Measurements from ENCODE around the gene PPP3CB.
"Not testable (repeated sequence)": the region's sequence is repeated elsewhere in the genome, so short reads cannot be mapped to it uniquely, and the experiment has no call there.

PPP3CB gene

GRCh38 chr10:73413528-73414229 lies 82.1 kb downstream of the PPP3CB start, which contains the start of gene ANXA7:
TSS of gene ANXA7 (minus strand) at chr10:73414058. CDS start at chr10:73400856, 13,202 bp downstream.
- ATAC-seq: peak; percentile 93 to 95

GRCh38 chr10:73413108-73413527 lies 82.7 kb downstream of the PPP3CB start:
- ATAC-seq: peak; percentile 29 to 33

GRCh38 chr10:73410897-73411296 lies 84.9 kb downstream of the PPP3CB start:
- no peak for ATAC-seq

GRCh38 chr10:73408978-73409521 lies 86.8 kb downstream of the PPP3CB start:
- ATAC-seq: no peak

- ATAC-seq: no peak
Measured at GRCh38 chr10:73408061-73408460, 87.8 kb downstream of the PPP3CB start.

- ATAC-seq: no peak
Measured at GRCh38 chr10:73407495-73407894, 88.3 kb downstream of the PPP3CB start.

- no peak for ATAC-seq
Measured at GRCh38 chr10:73406846-73407245, 89.0 kb downstream of the PPP3CB start.

GRCh38 chr10:73405556-73405955 lies 90.3 kb downstream of the PPP3CB start:
- ATAC-seq: no peak

- ATAC-seq: no peak
Measured at GRCh38 chr10:73404690-73405089, 91.1 kb downstream of the PPP3CB start.

GRCh38 chr10:73401636-73402035 lies 94.2 kb downstream of the PPP3CB start:
- ATAC-seq: no peak

GRCh38 chr10:73399063-73399462 lies 96.8 kb downstream of the PPP3CB start:
- no peak for ATAC-seq

GRCh38 chr10:73398024-73398423 lies 97.8 kb downstream of the PPP3CB start:
- ATAC-seq: no peak

GRCh38 chr10:73394325-73394724 lies 101.5 kb downstream of the PPP3CB start:
- not testable (repeated sequence) for ATAC-seq

- no peak for ATAC-seq
Measured at GRCh38 chr10:73388228-73388627, 107.6 kb downstream of the PPP3CB start.

GRCh38 chr10:73386583-73386982 lies 109.2 kb downstream of the PPP3CB start:
- no peak for ATAC-seq

All from activated CD4-positive, CD25-positive, alpha-beta regulatory T cell treated with anti-CD3 and anti-CD28 coated beads, Interleukin-2, amount 50 U/mL, for 24 hours (primary cell).